Measurements from ENCODE around the gene CFAP46. TPM values are rescaled to one million over a fixed set of nuclear protein-coding genes. Genes with fewer than 3 reads are reported as not detected.

Gene CFAP46
- total RNA-seq, 1 donor = under 0.01 TPM

DNA sequence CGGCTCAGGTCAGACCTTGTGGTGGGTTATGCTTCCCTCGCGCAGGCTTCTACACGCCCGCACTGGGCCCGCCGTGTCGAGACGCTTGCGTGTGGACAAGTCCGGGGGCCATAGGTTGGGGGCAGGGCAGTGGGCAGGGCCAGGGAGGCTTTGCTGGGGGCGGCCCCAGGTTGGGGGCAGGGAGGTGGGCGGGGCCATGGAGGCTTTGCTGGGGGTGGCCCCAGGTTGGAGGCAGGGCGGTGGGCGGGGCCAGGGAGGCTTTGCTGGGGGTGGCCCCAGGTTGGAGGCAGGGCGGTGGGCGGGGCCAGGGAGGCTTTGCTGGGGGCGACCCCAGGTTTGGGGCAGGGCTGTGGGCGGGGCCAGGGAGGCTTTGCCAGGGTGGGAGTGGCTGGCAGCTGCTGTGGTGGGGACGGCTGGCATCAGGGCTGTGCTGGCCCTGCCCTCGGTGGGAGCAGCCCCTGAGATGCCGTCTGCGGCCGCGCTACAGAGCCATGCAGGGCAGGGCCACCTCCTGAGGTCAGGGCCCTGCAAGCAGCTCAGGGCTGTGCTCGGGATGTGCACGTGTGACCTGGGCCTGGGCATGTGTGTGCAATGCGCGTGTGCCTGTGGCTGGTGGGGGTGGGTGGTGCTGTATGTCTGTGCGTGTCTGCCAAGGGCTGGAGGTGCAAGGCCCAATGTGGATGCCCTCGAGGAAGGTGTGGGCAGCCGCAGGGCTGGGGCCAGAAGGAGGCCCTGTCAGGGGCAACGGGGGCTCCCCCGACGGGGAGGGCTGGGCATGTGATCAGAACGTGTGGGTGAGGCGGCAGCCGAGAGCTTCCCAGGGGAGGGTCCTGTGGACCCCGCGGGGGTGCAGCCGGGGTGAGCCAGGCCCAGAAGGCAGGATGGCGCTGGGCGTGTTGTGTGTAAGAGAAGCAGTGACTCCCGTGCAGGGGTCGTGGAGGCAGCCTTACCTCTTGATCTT is 84.0 kb downstream of the CFAP46 start:
- DNase-seq (ENCODE audit: insufficient read length, low spot score, missing footprints) = no peak
- no peak overlapping the region for H3K27ac ChIP-seq (ENCODE audit: low read depth, low read length)
- H3K36me3 ChIP-seq (ENCODE audit: insufficient read depth, low read length) = no peaks in the 10 kb centered on the region
- no peaks in the 10 kb centered on the region for H3K79me2 ChIP-seq (ENCODE audit: insufficient read depth, low read length)
- H3K4me2 ChIP-seq (ENCODE audit: insufficient read depth, low read length) = no peak overlapping the region
- H3K4me1 ChIP-seq (ENCODE audit: insufficient read depth, low read length) = no peaks in the 10 kb centered on the region
- H4K20me1 ChIP-seq (ENCODE audit: insufficient read depth, low read length) = no peaks in the 10 kb centered on the region
- H3K27me3 ChIP-seq (ENCODE audit: insufficient read depth, low read length) = peaks cover 31% of the 10 kb centered on the region
- H2AFZ ChIP-seq (ENCODE audit: low read length) = no peak overlapping the region
- TF ChIP-seq, protein P1, sequence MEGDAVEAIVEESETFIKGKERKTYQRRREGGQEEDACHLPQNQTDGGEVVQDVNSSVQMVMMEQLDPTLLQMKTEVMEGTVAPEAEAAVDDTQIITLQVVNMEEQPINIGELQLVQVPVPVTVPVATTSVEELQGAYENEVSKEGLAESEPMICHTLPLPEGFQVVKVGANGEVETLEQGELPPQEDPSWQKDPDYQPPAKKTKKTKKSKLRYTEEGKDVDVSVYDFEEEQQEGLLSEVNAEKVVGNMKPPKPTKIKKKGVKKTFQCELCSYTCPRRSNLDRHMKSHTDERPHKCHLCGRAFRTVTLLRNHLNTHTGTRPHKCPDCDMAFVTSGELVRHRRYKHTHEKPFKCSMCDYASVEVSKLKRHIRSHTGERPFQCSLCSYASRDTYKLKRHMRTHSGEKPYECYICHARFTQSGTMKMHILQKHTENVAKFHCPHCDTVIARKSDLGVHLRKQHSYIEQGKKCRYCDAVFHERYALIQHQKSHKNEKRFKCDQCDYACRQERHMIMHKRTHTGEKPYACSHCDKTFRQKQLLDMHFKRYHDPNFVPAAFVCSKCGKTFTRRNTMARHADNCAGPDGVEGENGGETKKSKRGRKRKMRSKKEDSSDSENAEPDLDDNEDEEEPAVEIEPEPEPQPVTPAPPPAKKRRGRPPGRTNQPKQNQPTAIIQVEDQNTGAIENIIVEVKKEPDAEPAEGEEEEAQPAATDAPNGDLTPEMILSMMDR (IDR thresholded peaks at IDR 0.05; ENCODE audit: extremely low read depth, low read depth, low read length) = no peak
- no peaks in the 10 kb centered on the region for H3K9me3 ChIP-seq (ENCODE audit: low read depth, low read length)
- H3K4me3 ChIP-seq (ENCODE audit: insufficient read depth, low read length) = no peak overlapping the region

DNA sequence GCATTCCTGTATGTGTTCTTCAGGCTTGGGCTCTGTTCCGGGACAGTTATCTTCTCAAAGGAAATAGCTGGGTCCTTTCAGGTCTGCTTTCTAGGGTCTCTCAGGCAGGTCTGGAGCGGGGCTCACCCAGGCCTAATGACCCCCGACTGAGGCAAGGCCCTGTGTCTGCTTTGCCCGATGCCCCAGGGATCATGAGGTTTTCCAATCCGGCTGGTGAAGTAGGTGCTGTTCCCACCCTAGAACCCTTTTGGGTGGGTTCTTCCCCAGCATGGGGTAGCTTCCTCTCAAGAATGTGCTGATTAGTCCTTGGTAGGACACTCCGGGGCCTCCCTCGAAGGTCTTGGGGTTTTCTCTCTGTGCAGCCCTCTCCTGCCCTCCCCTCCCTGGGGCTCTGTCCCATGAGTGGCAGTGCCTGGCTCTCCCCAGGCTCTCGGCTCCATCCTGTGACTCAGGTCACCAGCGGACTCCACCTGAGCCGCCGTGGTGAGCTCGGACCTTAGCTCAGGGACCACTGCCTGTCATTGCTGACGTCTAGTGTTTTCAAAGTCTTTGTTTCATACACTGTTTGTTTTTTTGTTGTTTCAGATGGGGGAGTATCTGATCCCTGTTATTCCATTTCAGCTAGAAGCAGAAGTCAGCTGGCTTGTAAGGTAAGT is 85.4 kb downstream of the CFAP46 start:
- H2AFZ ChIP-seq (ENCODE audit: low read length) = no peak overlapping the region
- no peaks in the 10 kb centered on the region for H3K4me1 ChIP-seq (ENCODE audit: insufficient read depth, low read length)
- no peaks in the 10 kb centered on the region for H3K9me3 ChIP-seq (ENCODE audit: low read depth, low read length)
- DNase-seq (ENCODE audit: insufficient read length, low spot score, missing footprints) = no peak
- H3K36me3 ChIP-seq (ENCODE audit: insufficient read depth, low read length) = no peaks in the 10 kb centered on the region
- H4K20me1 ChIP-seq (ENCODE audit: insufficient read depth, low read length) = no peaks in the 10 kb centered on the region
- no peak overlapping the region for H3K4me3 ChIP-seq (ENCODE audit: insufficient read depth, low read length)
- no peak overlapping the region for H3K4me2 ChIP-seq (ENCODE audit: insufficient read depth, low read length)
- TF ChIP-seq, protein P1 (IDR thresholded peaks at IDR 0.05; ENCODE audit: extremely low read depth, low read depth, low read length) = no peak
- no peaks in the 10 kb centered on the region for H3K79me2 ChIP-seq (ENCODE audit: insufficient read depth, low read length)
- H3K27ac ChIP-seq (ENCODE audit: low read depth, low read length) = no peak overlapping the region
- H3K27me3 ChIP-seq (ENCODE audit: insufficient read depth, low read length) = peaks cover 36% of the 10 kb centered on the region

DNA sequence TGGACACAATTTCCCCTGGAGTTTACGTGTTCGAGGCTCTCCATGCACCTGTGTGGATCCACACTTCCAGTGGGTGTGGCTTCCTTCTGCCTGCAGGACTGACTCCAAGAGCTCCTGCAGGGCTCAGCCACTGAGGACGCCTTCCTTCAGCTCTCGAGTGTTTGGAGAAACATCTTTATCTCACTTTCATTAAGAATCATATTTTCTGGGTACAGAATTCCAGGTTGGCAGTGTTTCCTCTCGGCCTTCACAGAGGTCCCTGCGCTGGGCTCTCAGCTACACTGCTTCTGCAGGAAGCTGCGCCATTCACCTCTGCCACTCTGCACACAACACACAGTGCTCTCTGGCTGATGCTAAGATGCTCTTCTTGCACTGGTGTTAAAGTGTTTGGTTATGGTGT is 86.5 kb downstream of the CFAP46 start:
- Histone ChIP-seq H3K4me3 (ENCODE audit: insufficient read depth, low read length) (no peak overlapping the region), H3K27me3 (ENCODE audit: insufficient read depth, low read length) (peaks cover 30% of the 10 kb centered on the region), H3K4me2 (ENCODE audit: insufficient read depth, low read length) (no peak overlapping the region), H3K27ac (ENCODE audit: low read depth, low read length) (no peak overlapping the region), H3K4me1 (ENCODE audit: insufficient read depth, low read length) (no peaks in the 10 kb centered on the region), H3K36me3 (ENCODE audit: insufficient read depth, low read length) (no peaks in the 10 kb centered on the region), H3K79me2 (ENCODE audit: insufficient read depth, low read length) (no peaks in the 10 kb centered on the region), H3K9me3 (ENCODE audit: low read depth, low read length) (no peaks in the 10 kb centered on the region), H4K20me1 (ENCODE audit: insufficient read depth, low read length) (no peaks in the 10 kb centered on the region), H2AFZ (ENCODE audit: low read length) (no peak overlapping the region)
- DNase-seq (ENCODE audit: insufficient read length, low spot score, missing footprints) = peak; percentile 18
- TF ChIP-seq, protein P1 (IDR thresholded peaks at IDR 0.05; ENCODE audit: extremely low read depth, low read depth, low read length) = no peak

DNA sequence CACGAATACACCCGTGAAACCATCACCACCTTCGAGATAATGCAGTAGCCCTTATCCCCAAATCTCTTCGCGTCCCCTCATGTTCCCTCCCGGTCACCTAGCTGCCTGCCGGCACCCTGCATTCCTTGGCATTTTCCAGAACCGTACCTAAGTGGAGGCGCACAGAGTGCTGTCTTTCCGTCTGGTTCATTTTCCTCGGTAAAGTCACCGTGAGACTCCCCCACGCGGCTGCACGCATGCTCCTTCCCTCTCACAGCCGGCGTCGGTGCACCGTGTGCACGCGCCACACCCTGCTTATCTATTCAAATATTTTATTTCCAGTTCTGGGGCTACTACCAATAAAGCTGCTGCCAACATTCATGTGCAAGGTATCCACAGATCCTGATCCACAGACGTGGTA is 90.9 kb downstream of the CFAP46 start:
- no peak overlapping the region for H3K27ac ChIP-seq (ENCODE audit: low read depth, low read length)
- no peaks in the 10 kb centered on the region for H3K4me1 ChIP-seq (ENCODE audit: insufficient read depth, low read length)
- no peaks in the 10 kb centered on the region for H3K36me3 ChIP-seq (ENCODE audit: insufficient read depth, low read length)
- DNase-seq (ENCODE audit: insufficient read length, low spot score, missing footprints) = peak; percentile 19
- H2AFZ ChIP-seq (ENCODE audit: low read length) = no peak overlapping the region
- peaks cover 31% of the 10 kb centered on the region for H3K27me3 ChIP-seq (ENCODE audit: insufficient read depth, low read length)
- H3K4me2 ChIP-seq (ENCODE audit: insufficient read depth, low read length) = no peak overlapping the region
- no peak overlapping the region for H3K4me3 ChIP-seq (ENCODE audit: insufficient read depth, low read length)
- TF ChIP-seq, protein P1 (IDR thresholded peaks at IDR 0.05; ENCODE audit: extremely low read depth, low read depth, low read length) = no peak
- H4K20me1 ChIP-seq (ENCODE audit: insufficient read depth, low read length) = no peaks in the 10 kb centered on the region
- no peaks in the 10 kb centered on the region for H3K9me3 ChIP-seq (ENCODE audit: low read depth, low read length)
- no peaks in the 10 kb centered on the region for H3K79me2 ChIP-seq (ENCODE audit: insufficient read depth, low read length)
